HS-27A (cell line): ENCODE measurements around the gene DRC3.
A peak's percentile ranks its signal among the peaks of the same experiment; 100 is the strongest.
"Not testable (repeated sequence)": the region's sequence is repeated elsewhere in the genome, so short reads cannot be mapped to it uniquely, and the experiment has no call there.

ENCODE experiments used
- DNase-seq: peaks from one replicate; pipeline ENCODE4 v3.0.0-alpha.2; 2012; ENCODE audit warnings: low read depth, missing footprints

The DRC3 gene

GRCh38 chr17:17994271-17995069 lies 21.8 kb downstream of the DRC3 start:
- no peak for DNase-seq

GRCh38 chr17:17995887-17996286 lies 23.2 kb downstream of the DRC3 start:
- not testable (repeated sequence) for DNase-seq

GRCh38 chr17:17998934-17999333 lies 26.3 kb downstream of the DRC3 start:
- no peak for DNase-seq

GRCh38 chr17:17999364-18000029 lies 26.8 kb downstream of the DRC3 start:
- no peak for DNase-seq

- no peak for DNase-seq
These were observed 27.4 kb downstream of the DRC3 start for GRCh38 chr17:18000030-18000408.

GRCh38 chr17:18002171-18002570 lies 29.5 kb downstream of the DRC3 start:
- DNase-seq, result no peak

- DNase-seq, result no peak
These were observed 31.7 kb downstream of the DRC3 start for GRCh38 chr17:18004345-18004744.

GRCh38 chr17:18004884-18005305 lies 32.2 kb downstream of the DRC3 start:
- DNase-seq, result no peak

- no peak for DNase-seq
These were observed 32.8 kb downstream of the DRC3 start for GRCh38 chr17:18005496-18005895.

- DNase-seq, result no peak
These were observed 34.0 kb downstream of the DRC3 start for GRCh38 chr17:18006495-18007239.

- DNase-seq, result peak; percentile 92
These were observed 36.0 kb downstream of the DRC3 start for GRCh38 chr17:18008496-18009268.

GRCh38 chr17:18009609-18010420 lies 37.2 kb downstream of the DRC3 start:
- no peak for DNase-seq

- no peak for DNase-seq
These were observed 38.6 kb downstream of the DRC3 start for GRCh38 chr17:18011286-18011685.

GRCh38 chr17:18014006-18014405 lies 41.3 kb downstream of the DRC3 start:
- DNase-seq, result no peak

GRCh38 chr17:18015593-18015992 lies 42.9 kb downstream of the DRC3 start:
- no peak for DNase-seq

GRCh38 chr17:18016426-18016825 lies 43.8 kb downstream of the DRC3 start:
- DNase-seq, result no peak

GRCh38 chr17:18017958-18018357 lies 45.3 kb downstream of the DRC3 start:
- DNase-seq, result no peak

GRCh38 chr17:18018411-18018921 lies 45.8 kb downstream of the DRC3 start:
- no peak for DNase-seq

- DNase-seq, result no peak
These were observed 47.1 kb downstream of the DRC3 start for GRCh38 chr17:18019838-18020154.

GRCh38 chr17:18020971-18021370 lies 48.3 kb downstream of the DRC3 start:
- no peak for DNase-seq

GRCh38 chr17:18021372-18021771 lies 48.7 kb downstream of the DRC3 start:
- DNase-seq, result no peak
